Loucy (cell line): Measurements from ENCODE around the gene PCCB.

Source experiments
- H2AFZ ChIP-seq: fragments of 200-600 bp; sonication (generic); 2 replicates; pipeline ENCODE4 v1.6.0; 2016; ENCODE audit warnings: antibody characterized with exemption, mild to moderate bottlenecking, low read length, moderate library complexity
- H3F3A ChIP-seq: fragments of 200-600 bp; 2 replicates; pipeline ENCODE4 v1.6.0; 2016; ENCODE audit warnings: antibody characterized with exemption, low read depth, mild to moderate bottlenecking
- H3K27me3 ChIP-seq: fragments of 200-600 bp; sonication (generic); 2 replicates; pipeline ENCODE4 v1.6.1; 2014; ENCODE audit warnings: low read length, mild to moderate bottlenecking; ENCODE audit not compliant: insufficient read depth, poor library complexity, severe bottlenecking
- H3K36me3 ChIP-seq: fragments of 200-600 bp; sonication (generic); 2 replicates; pipeline ENCODE4 v1.6.1; 2016; ENCODE audit warnings: low read length; ENCODE audit not compliant: insufficient read depth
- H3K4me1 ChIP-seq: fragments of 200-600 bp; sonication (generic); 2 replicates; pipeline ENCODE4 v1.5.1; 2014; ENCODE audit warnings: low read length, mild to moderate bottlenecking; ENCODE audit not compliant: insufficient read depth, poor library complexity, severe bottlenecking
- H3K4me2 ChIP-seq: fragments of 200-600 bp; sonication (generic); 2 replicates; pipeline ENCODE4 v1.6.0; 2014; ENCODE audit warnings: antibody characterized with exemption, low read length, low read depth, mild to moderate bottlenecking; ENCODE audit not compliant: poor library complexity, severe bottlenecking
- H3K4me3 ChIP-seq: fragments of 200-600 bp; sonication (generic); 2 replicates; pipeline ENCODE4 v1.5.1; 2014; ENCODE audit warnings: low read length, mild to moderate bottlenecking, mixed read lengths; ENCODE audit not compliant: poor library complexity, severe bottlenecking
- H3K79me2 ChIP-seq: fragments of 200-600 bp; sonication (generic); 2 replicates; pipeline ENCODE4 v1.6.1; 2014; ENCODE audit warnings: low read length; ENCODE audit not compliant: insufficient read depth
- H3K9ac ChIP-seq: fragments of 200-600 bp; sonication (generic); 2 replicates; pipeline ENCODE4 v1.6.0; 2014; ENCODE audit warnings: mild to moderate bottlenecking, low read depth, low read length, moderate library complexity; ENCODE audit not compliant: poor library complexity, severe bottlenecking
- H3K9me2 ChIP-seq: fragments of 200-600 bp; sonication (generic); replicated peaks from 2 replicates; pipeline ENCODE4 v1.6.1; 2016; ENCODE audit warnings: low read depth, low read length, mixed read lengths
- H3K9me3 ChIP-seq: fragments of 200-600 bp; sonication (generic); 2 replicates; pipeline ENCODE4 v1.6.1; 2014; ENCODE audit warnings: mild to moderate bottlenecking, antibody characterized with exemption, low read length, low read depth; ENCODE audit not compliant: insufficient read depth
- H4K20me1 ChIP-seq: fragments of 200-600 bp; sonication (generic); 2 replicates; pipeline ENCODE4 v1.6.0; 2014; ENCODE audit warnings: antibody characterized with exemption, low read length, mild to moderate bottlenecking; ENCODE audit not compliant: insufficient read depth, poor library complexity, severe bottlenecking
- CTCF ChIP-seq: fragments of 200-600 bp; sonication (generic); conservative IDR thresholded peaks from 2 replicates; pipeline ENCODE4 v1.5.1; 2014; ENCODE audit warnings: mild to moderate bottlenecking, antibody characterized with exemption, low read length
- EZH2phosphoT487 ChIP-seq: fragments of 200-600 bp; IDR thresholded peaks from 2 replicates; pipeline ENCODE4 v1.6.1; 2018; ENCODE audit warnings: antibody characterized with exemption, mild to moderate bottlenecking, moderate library complexity, borderline replicate concordance

PCCB gene

DNA sequence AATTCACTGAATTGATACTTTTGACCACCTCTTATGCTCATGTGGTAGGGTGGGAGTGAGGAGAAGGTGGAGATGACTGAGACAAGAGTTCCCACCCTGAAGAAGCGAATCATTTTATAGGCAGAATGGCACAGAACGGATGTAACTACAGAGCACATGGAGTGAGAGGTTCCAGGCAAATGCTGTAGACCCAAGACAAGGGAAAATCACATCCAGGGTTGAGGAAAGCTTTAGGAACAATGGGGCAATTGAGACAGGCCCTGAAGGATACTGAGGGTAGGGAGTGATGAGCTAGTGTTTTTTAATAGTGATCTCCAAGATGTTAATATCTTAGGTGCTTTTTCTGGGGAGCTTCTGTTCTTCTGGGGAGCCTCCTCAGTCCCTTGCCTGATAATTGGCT, 8.1 kb downstream of the PCCB start:
- Histone ChIP-seq H3K9me3 (no peaks in the 10 kb centered on the region), H3K36me3 (peaks cover 53% of the 10 kb centered on the region; the same call in 1 of the 2 replicates), H3K27me3 (no peaks in the 10 kb centered on the region), H3K9ac (no peak overlapping the region), H3F3A (no peaks in the 10 kb centered on the region), H3K9me2 (no peaks in the 10 kb centered on the region), H3K4me2 (no peak overlapping the region), H3K79me2 (peaks cover 18% of the 10 kb centered on the region), H4K20me1 (no peaks in the 10 kb centered on the region), H2AFZ (no peak overlapping the region), H3K4me3 (no peak overlapping the region), H3K4me1 (no peaks in the 10 kb centered on the region)
- TF ChIP-seq CTCF: no peak
- no peak for TF ChIP-seq EZH2phosphoT487

DNA sequence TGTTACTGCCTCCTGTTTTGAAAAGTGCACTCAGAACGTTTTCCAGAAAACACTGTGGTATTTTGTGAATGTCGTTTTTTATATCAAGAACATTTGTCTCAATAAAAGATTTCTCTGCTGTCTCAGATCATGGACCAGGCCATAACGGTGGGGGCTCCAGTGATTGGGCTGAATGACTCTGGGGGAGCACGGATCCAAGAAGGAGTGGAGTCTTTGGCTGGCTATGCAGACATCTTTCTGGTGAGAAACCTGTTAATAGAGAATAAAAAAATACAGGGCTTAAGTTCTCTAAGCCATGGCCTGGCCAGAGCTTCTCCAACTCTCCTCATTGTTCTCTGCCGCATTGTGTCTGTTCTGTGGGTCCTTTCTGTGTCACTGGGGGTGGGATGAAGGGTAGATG, 11.7 kb downstream of the PCCB start:
- H4K20me1 ChIP-seq: no peaks in the 10 kb centered on the region
- H3K4me2 ChIP-seq: no peak overlapping the region
- no peaks in the 10 kb centered on the region for H3K79me2 ChIP-seq
- TF ChIP-seq EZH2phosphoT487 (no peak), CTCF (no peak)
- no peak overlapping the region for H2AFZ ChIP-seq
- H3K4me3 ChIP-seq: no peak overlapping the region
- H3F3A ChIP-seq: no peaks in the 10 kb centered on the region
- H3K9ac ChIP-seq: no peak overlapping the region
- peaks cover 56% of the 10 kb centered on the region; the same call in 1 of the 2 replicates for H3K36me3 ChIP-seq
- no peaks in the 10 kb centered on the region for H3K4me1 ChIP-seq
- H3K27me3 ChIP-seq: no peaks in the 10 kb centered on the region
- H3K9me2 ChIP-seq: no peaks in the 10 kb centered on the region
- no peaks in the 10 kb centered on the region for H3K9me3 ChIP-seq

DNA sequence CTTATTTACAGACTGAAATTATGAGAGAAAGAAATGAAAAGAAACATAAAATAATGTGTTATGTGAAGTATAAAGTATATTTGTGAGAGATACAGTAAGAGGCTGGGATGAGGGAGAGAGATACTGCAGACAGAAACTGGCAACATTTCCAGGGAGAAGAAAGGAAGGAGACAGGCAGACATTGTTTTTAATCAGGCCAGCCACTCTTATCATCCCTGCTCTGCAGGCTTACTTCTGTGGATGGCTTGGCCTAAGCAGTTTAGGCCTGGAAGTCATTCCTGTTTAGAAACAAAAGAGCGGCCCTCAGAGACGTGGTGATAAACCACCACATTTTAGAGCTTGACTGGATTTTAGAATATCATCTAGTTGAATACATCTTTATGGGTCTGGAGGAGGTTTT, 12.4 kb downstream of the PCCB start:
- peaks cover 51% of the 10 kb centered on the region; the same call in 1 of the 2 replicates for H3K36me3 ChIP-seq
- no peak overlapping the region for H2AFZ ChIP-seq
- H3K4me3 ChIP-seq: no peak overlapping the region
- no peak overlapping the region for H3K4me2 ChIP-seq
- H3K9me2 ChIP-seq: no peaks in the 10 kb centered on the region
- no peaks in the 10 kb centered on the region for H3K27me3 ChIP-seq
- H3K9me3 ChIP-seq: no peaks in the 10 kb centered on the region
- H3K4me1 ChIP-seq: no peaks in the 10 kb centered on the region
- H4K20me1 ChIP-seq: no peaks in the 10 kb centered on the region
- TF ChIP-seq CTCF: no peak
- no peak for TF ChIP-seq EZH2phosphoT487
- H3K9ac ChIP-seq: no peak overlapping the region
- H3K79me2 ChIP-seq: no peaks in the 10 kb centered on the region
- no peaks in the 10 kb centered on the region for H3F3A ChIP-seq
